M059J (cell line): ENCODE measurements around the gene SNAPIN. TPM values are rescaled to one million over a fixed set of nuclear protein-coding genes. Genes with fewer than 3 reads are reported as not detected.
A peak's percentile ranks its signal among the peaks of the same experiment; 100 is the strongest.

Experiments
- DNase-seq: peaks from one replicate; pipeline ENCODE4 v3.0.0-alpha.2; 2012; ENCODE audit warnings: low read depth
- total RNA-seq: library from RNA; depleted of rRNA; stranded (reverse); fragments of >200 nt; shearing (Covaris generic); gene quantifications from 2 replicates; pipeline ENCODE4 v1.2.3, GENCODE V29; 2014; rRNA removed

Gene SNAPIN
- total RNA-seq, result 72.6 and 90.2 TPM in 2 replicates

- DNase-seq, result peak; percentile 91
These were observed at the start of gene SNAPIN for GRCh38 chr1:153658400-153659174. Gene SNAPIN, plus strand, starts transcription at chr1:153658703. Its CDS starts 41 bp downstream, at chr1:153658744.

- peak; percentile 99 for DNase-seq
These were observed 49.5 kb upstream of the SNAPIN start for GRCh38 chr1:153608742-153609584.

- DNase-seq, result no peak
These were observed 49.0 kb upstream of the SNAPIN start for GRCh38 chr1:153609585-153609907.

GRCh38 chr1:153610334-153610733 is 48.2 kb upstream of the SNAPIN start:
- peak; percentile 90 for DNase-seq

GRCh38 chr1:153610811-153611301 is 47.6 kb upstream of the SNAPIN start:
- DNase-seq, result peak; percentile 43

GRCh38 chr1:153611356-153611755 is 47.1 kb upstream of the SNAPIN start:
- no peak for DNase-seq

- DNase-seq, result no peak
These were observed 46.3 kb upstream of the SNAPIN start for GRCh38 chr1:153612111-153612754.

- peak; percentile 66 for DNase-seq
These were observed 45.7 kb upstream of the SNAPIN start, which contains the start of gene S100A16 for GRCh38 chr1:153612755-153613331. Gene S100A16, minus strand, starts transcription at chr1:153613137. Its CDS starts 4,986 bp downstream, at chr1:153608151.

GRCh38 chr1:153613406-153613805 is 45.1 kb upstream of the SNAPIN start:
- no peak for DNase-seq

GRCh38 chr1:153614189-153614900 is 44.2 kb upstream of the SNAPIN start:
- DNase-seq, result no peak

- DNase-seq, result no peak
These were observed 43.6 kb upstream of the SNAPIN start for GRCh38 chr1:153614906-153615305.

- no peak for DNase-seq
These were observed 43.1 kb upstream of the SNAPIN start for GRCh38 chr1:153615406-153615805.

- no peak for DNase-seq
These were observed 42.2 kb upstream of the SNAPIN start, which contains the start of gene S100A14 for GRCh38 chr1:153616144-153616916. Gene S100A14, minus strand, starts transcription at chr1:153616325. Its CDS starts 467 bp downstream, at chr1:153615858.

- no peak for DNase-seq
These were observed 41.6 kb upstream of the SNAPIN start for GRCh38 chr1:153616917-153617311.

- peak; percentile 74 for DNase-seq
These were observed 40.8 kb upstream of the SNAPIN start for GRCh38 chr1:153617663-153618062.

GRCh38 chr1:153619171-153619570 is 39.3 kb upstream of the SNAPIN start:
- no peak for DNase-seq

GRCh38 chr1:153623101-153623500 is 35.4 kb upstream of the SNAPIN start:
- DNase-seq, result no peak

GRCh38 chr1:153624965-153625611 is 33.4 kb upstream of the SNAPIN start:
- no peak for DNase-seq

GRCh38 chr1:153626477-153626903 is 32.0 kb upstream of the SNAPIN start:
- DNase-seq, result no peak
